HG03558 (cell line): ENCODE data around the gene FRMD6.

Source experiments
- ATAC-seq: cut with Tn5 transposase; IDR thresholded peaks from one replicate; pipeline ENCODE4 v1.9.1; 2021; ENCODE audit warnings: moderate number of reproducible peaks; ENCODE audit not compliant: unreplicated experiment; ENCODE audit errors: extremely low read depth

FRMD6 gene

GRCh38 chr14:51651388-51652167 lies at the start of gene FRMD6:
TSS of gene FRMD6 (plus strand) at chr14:51651910. CDS start at chr14:51689837, 37,927 bp downstream.
- peak; percentile 44 for ATAC-seq

GRCh38 chr14:51602310-51602709 lies 49.4 kb upstream of the FRMD6 start:
- ATAC-seq = no peak

- ATAC-seq = no peak
These were observed 48.2 kb upstream of the FRMD6 start for GRCh38 chr14:51603495-51603894.

GRCh38 chr14:51604073-51604472 lies 47.6 kb upstream of the FRMD6 start:
- ATAC-seq = no peak

- ATAC-seq = no peak
These were observed 46.1 kb upstream of the FRMD6 start for GRCh38 chr14:51605575-51605974.

- ATAC-seq = no peak
These were observed 44.0 kb upstream of the FRMD6 start for GRCh38 chr14:51607711-51608110.

- no peak for ATAC-seq
These were observed 42.3 kb upstream of the FRMD6 start for GRCh38 chr14:51609251-51609954.

- ATAC-seq = peak; percentile 47
These were observed 41.8 kb upstream of the FRMD6 start for GRCh38 chr14:51609955-51610283.

GRCh38 chr14:51610771-51611170 lies 40.9 kb upstream of the FRMD6 start:
- ATAC-seq = no peak

GRCh38 chr14:51612449-51612848 lies 39.3 kb upstream of the FRMD6 start:
- ATAC-seq = no peak

GRCh38 chr14:51613416-51613815 lies 38.3 kb upstream of the FRMD6 start:
- no peak for ATAC-seq

- no peak for ATAC-seq
These were observed 37.0 kb upstream of the FRMD6 start for GRCh38 chr14:51614707-51615106.

- no peak for ATAC-seq
These were observed 35.5 kb upstream of the FRMD6 start for GRCh38 chr14:51616256-51616655.

GRCh38 chr14:51616724-51617409 lies 34.8 kb upstream of the FRMD6 start:
- ATAC-seq = no peak

- ATAC-seq = no peak
These were observed 32.1 kb upstream of the FRMD6 start for GRCh38 chr14:51619561-51619960.

- ATAC-seq = no peak
These were observed 31.7 kb upstream of the FRMD6 start for GRCh38 chr14:51620056-51620455.

- no peak for ATAC-seq
These were observed 30.1 kb upstream of the FRMD6 start for GRCh38 chr14:51621654-51622053.

GRCh38 chr14:51622376-51622775 lies 29.3 kb upstream of the FRMD6 start:
- no peak for ATAC-seq

GRCh38 chr14:51624955-51625569 lies 26.6 kb upstream of the FRMD6 start:
- no peak for ATAC-seq

GRCh38 chr14:51626185-51626584 lies 25.5 kb upstream of the FRMD6 start:
- ATAC-seq = no peak

GRCh38 chr14:51626788-51627187 lies 24.9 kb upstream of the FRMD6 start:
- no peak for ATAC-seq
